Calu3 (cell line): Measurements from ENCODE around the gene ALS2. TPM values are rescaled to one million over a fixed set of nuclear protein-coding genes. Genes with fewer than 3 reads are reported as not detected.

ENCODE experiments used
- BruUV-seq: library from RNA; stranded (reverse); fragments of 400-500 nt; replicated peaks from 2 replicates; lab custom pipeline; 2021; lab: Mats Ljungman, UMichigan
- CTCF ChIA-PET: fragments of 300-600 bp; sonication (Branson Sonifier 250); formaldehyde crosslinking; loops from one replicate; lab custom pipeline; 2022; ENCODE audit warnings: antibody characterized with exemption; lab: Charles Lee
- DNase-seq: peaks from one replicate; pipeline ENCODE4 v3.0.0; 2022
- H3K27ac Mint-ChIP-seq: one replicate; pipeline ENCODE4 v1.8.0; 2022; ENCODE audit warnings: mixed read lengths; ENCODE audit not compliant: unreplicated experiment
- H3K27me3 Mint-ChIP-seq: one replicate; pipeline ENCODE4 v1.8.0; 2022; ENCODE audit warnings: mixed read lengths; ENCODE audit not compliant: unreplicated experiment
- H3K36me3 Mint-ChIP-seq: one replicate; pipeline ENCODE4 v1.8.0; 2022; ENCODE audit warnings: mild to moderate bottlenecking, moderate library complexity, mixed read lengths; ENCODE audit not compliant: insufficient read depth, unreplicated experiment
- H3K4me1 Mint-ChIP-seq: one replicate; pipeline ENCODE4 v1.8.0; 2022; ENCODE audit warnings: mild to moderate bottlenecking, low read depth, mixed read lengths; ENCODE audit not compliant: unreplicated experiment
- H3K4me3 Mint-ChIP-seq: one replicate; pipeline ENCODE4 v1.8.0; 2022; ENCODE audit warnings: mild to moderate bottlenecking, low read depth, moderate library complexity, mixed read lengths; ENCODE audit not compliant: unreplicated experiment
- H3K9me3 Mint-ChIP-seq: one replicate; pipeline ENCODE4 v1.8.0; 2022; ENCODE audit warnings: low read depth, mixed read lengths; ENCODE audit not compliant: unreplicated experiment
- CTCF ChIP-seq: fragments of 200-600 bp; IDR thresholded peaks from one replicate; pipeline ENCODE4 v1.8.0; 2022; ENCODE audit warnings: antibody characterized with exemption; ENCODE audit not compliant: unreplicated experiment
- intact Hi-C: fragments of 100-400 bp; cut with micrococcal nuclease; formaldehyde crosslinking; loops from one replicate; pipeline ENCODE4 v1.10.0; 2022; ENCODE audit not compliant: unreplicated experiment
- total RNA-seq: library from RNA; stranded (reverse); gene quantifications from 2 replicates; pipeline ENCODE4 v1.2.3, GENCODE V29; 2022

The ALS2 gene
- total RNA-seq, 1 experiment from 2014 or later = 29.0 TPM

GRCh38 chr2:201759567-201759966 lies 21.2 kb downstream of the ALS2 start:
- DNase-seq = no peak
- Mint-ChIP-seq H3K9me3 (no peaks in the 10 kb centered on the region), H3K36me3 (peaks cover 5% of the 10 kb centered on the region), H3K4me1 (peaks cover 13% of the 10 kb centered on the region), H3K27me3 (no peaks in the 10 kb centered on the region), H3K27ac (no peak overlapping the region), H3K4me3 (no peak overlapping the region)
- TF ChIP-seq CTCF = no peak
- CTCF ChIA-PET = no interaction called here
- intact Hi-C loops = no loop called here
- BruUV-seq = no TSS peak

GRCh38 chr2:201758873-201759272 lies 21.9 kb downstream of the ALS2 start:
- TF ChIP-seq CTCF = no peak
- H3K36me3 Mint-ChIP-seq = peaks cover 5% of the 10 kb centered on the region
- H3K9me3 Mint-ChIP-seq = no peaks in the 10 kb centered on the region
- H3K27ac Mint-ChIP-seq = no peak overlapping the region
- no peaks in the 10 kb centered on the region for H3K27me3 Mint-ChIP-seq
- CTCF ChIA-PET = interaction anchor here (0.6 kb wide), 1 partner anchor 8 kb away, joined by 5 read pairs; no protein-coding TSS in a partner anchor
- BruUV-seq = no TSS peak
- no peak for DNase-seq
- no peak overlapping the region for H3K4me3 Mint-ChIP-seq
- H3K4me1 Mint-ChIP-seq = peaks cover 13% of the 10 kb centered on the region
- intact Hi-C loops = no loop called here

GRCh38 chr2:201758234-201758633 lies 22.5 kb downstream of the ALS2 start:
- no peak for DNase-seq
- Mint-ChIP-seq H3K4me1 (peaks cover 13% of the 10 kb centered on the region), H3K4me3 (no peak overlapping the region), H3K9me3 (no peaks in the 10 kb centered on the region), H3K27ac (no peak overlapping the region), H3K27me3 (no peaks in the 10 kb centered on the region), H3K36me3 (peaks cover 5% of the 10 kb centered on the region)
- no peak for TF ChIP-seq CTCF
- intact Hi-C loops = no loop called here
- no TSS peak for BruUV-seq
- CTCF ChIA-PET = interaction anchor here (0.5 kb wide), 1 partner anchor 16 kb away, joined by 4 read pairs; no protein-coding TSS in a partner anchor

DNA sequence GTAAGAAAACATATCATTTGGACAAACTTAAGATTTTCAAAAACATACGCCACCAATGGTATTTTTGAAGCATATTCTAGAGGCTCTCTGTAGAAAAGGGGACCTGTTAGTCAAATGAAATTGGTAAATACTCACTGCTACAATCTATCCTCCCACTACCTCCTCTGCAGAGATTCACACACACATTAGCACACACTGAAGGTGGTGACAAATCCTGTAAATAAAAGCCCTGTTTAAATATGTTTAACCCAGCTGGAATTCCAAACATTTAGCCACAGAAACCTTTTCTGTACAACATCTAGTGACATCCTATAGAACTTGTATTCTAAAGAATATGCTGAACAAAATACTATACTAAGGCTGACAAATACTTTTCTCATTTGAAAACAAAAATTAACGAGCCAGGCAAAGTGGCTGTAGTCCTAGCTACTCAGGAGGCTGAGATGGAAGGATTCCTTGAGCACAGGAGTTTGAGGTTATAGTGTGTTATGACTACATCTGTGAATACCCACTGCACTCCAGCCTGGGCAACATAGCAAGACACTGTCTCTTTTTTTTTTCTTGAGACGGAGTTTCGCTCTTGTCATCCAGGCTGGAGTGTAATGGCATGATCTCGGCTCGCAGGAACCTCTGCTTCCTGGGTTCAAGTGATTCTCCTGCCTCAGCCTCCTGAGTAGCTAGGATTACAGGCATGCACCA lies 25.9 kb downstream of the ALS2 start:
- intact Hi-C loops = no loop called here
- CTCF ChIA-PET = no interaction called here
- Mint-ChIP-seq H3K9me3 (no peaks in the 10 kb centered on the region), H3K4me3 (no peak overlapping the region), H3K27me3 (no peaks in the 10 kb centered on the region), H3K36me3 (no peaks in the 10 kb centered on the region), H3K4me1 (peaks cover 19% of the 10 kb centered on the region), H3K27ac (no peak overlapping the region)
- no peak for TF ChIP-seq CTCF
- BruUV-seq = no TSS peak
- no peak for DNase-seq
